Thoracic aorta (tissue), 2 donors: Measurements from ENCODE around the gene RSRC1. TPM values are rescaled to one million over a fixed set of nuclear protein-coding genes. Genes with fewer than 3 reads are reported as not detected.

Source experiments
- ATAC-seq: fragments of 150-250 bp; one replicate; pipeline ENCODE4 v1.8.0; 2017; ENCODE audit warnings: low read depth; ENCODE audit not compliant: insufficient number of reproducible peaks, low FRiP score
- DNase-seq: peaks from one replicate; pipeline ENCODE4 v3.0.0-alpha.2; 2020; ENCODE audit warnings: low spot score
- H3K27ac ChIP-seq, 2 donors: fragments of 200-600 bp; sonication (generic); 1 replicate in 1 of 2; 2 replicates in 1 of 2; pipeline ENCODE4 v1.5.1; 2016; ENCODE audit warnings: mild to moderate bottlenecking in 2 of 2, moderate library complexity in 2 of 2
- H3K27me3 ChIP-seq: fragments of 200-600 bp; sonication (generic); replicated peaks from 2 replicates; pipeline ENCODE4 v1.6.0; 2016; ENCODE audit warnings: mild to moderate bottlenecking; ENCODE audit not compliant: insufficient read depth
- H3K36me3 ChIP-seq: fragments of 200-600 bp; sonication (generic); one replicate; pipeline ENCODE4 v1.5.1; 2016
- H3K4me1 ChIP-seq, 2 donors: fragments of 200-600 bp; sonication (generic); 1 replicate in 1 of 2; 2 replicates in 1 of 2; pipeline versions ENCODE4 v1.5.1 to v1.6.0; 2016; ENCODE audit warnings: low read depth in 2 of 2, mild to moderate bottlenecking in 1 of 2; ENCODE audit not compliant: control insufficient read depth in 1 of 2
- H3K4me3 ChIP-seq: fragments of 200-600 bp; sonication (generic); 2 replicates; pipeline ENCODE4 v1.5.1; 2016; ENCODE audit warnings: mild to moderate bottlenecking
- H3K9me3 ChIP-seq: fragments of 200-600 bp; sonication (generic); 2 replicates; pipeline ENCODE4 v1.5.1; 2016
- total RNA-seq, 2 donors: library from RNA; depleted of rRNA; stranded (reverse); fragments of >200 nt; gene quantifications; one replicate each; pipeline versions ENCODE4 v1.1.0 to v1.2.3, GENCODE V29; 2016
- TF ChIP-seq, protein P1 (sequence below): fragments of 200-600 bp; sonication (generic); IDR thresholded peaks from one replicate; pipeline ENCODE4 v1.5.1; 2019; ENCODE audit warnings: antibody characterized with exemption

The RSRC1 gene
- total RNA-seq, 2 donors from 2014 or later: 26.6 to 39.5 TPM

DNA sequence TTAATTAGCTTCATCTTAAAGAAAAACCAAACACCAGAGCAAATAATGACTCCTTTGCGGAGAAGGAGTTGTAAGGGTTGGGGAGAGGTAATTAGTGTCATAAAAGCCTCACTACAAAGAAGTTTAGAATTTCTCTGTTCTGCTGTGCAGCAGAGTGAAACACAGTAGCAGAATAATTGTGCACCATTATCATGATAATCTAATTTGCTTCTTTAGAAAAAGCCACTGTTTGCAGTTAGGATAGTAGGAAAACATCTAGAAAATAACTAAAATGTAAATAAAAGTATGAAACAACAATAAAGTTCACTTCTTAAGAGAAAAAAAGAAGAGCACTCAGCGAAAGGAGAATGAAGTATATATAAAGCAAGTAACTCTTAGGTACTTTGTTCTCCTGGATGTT is 9.2 kb upstream of the RSRC1 start:
- Histone ChIP-seq H3K4me1 (peaks cover 3 to 30% of the 10 kb centered on the region in 2 donors), H3K4me3 (no peak overlapping the region), H3K27ac (no peak overlapping the region), H3K27me3 (peaks cover 52% of the 10 kb centered on the region), H3K9me3 (no peaks in the 10 kb centered on the region), H3K36me3 (no peaks in the 10 kb centered on the region)
- ATAC-seq (no peak), DNase-seq (no peak)
- TF ChIP-seq, protein P1, sequence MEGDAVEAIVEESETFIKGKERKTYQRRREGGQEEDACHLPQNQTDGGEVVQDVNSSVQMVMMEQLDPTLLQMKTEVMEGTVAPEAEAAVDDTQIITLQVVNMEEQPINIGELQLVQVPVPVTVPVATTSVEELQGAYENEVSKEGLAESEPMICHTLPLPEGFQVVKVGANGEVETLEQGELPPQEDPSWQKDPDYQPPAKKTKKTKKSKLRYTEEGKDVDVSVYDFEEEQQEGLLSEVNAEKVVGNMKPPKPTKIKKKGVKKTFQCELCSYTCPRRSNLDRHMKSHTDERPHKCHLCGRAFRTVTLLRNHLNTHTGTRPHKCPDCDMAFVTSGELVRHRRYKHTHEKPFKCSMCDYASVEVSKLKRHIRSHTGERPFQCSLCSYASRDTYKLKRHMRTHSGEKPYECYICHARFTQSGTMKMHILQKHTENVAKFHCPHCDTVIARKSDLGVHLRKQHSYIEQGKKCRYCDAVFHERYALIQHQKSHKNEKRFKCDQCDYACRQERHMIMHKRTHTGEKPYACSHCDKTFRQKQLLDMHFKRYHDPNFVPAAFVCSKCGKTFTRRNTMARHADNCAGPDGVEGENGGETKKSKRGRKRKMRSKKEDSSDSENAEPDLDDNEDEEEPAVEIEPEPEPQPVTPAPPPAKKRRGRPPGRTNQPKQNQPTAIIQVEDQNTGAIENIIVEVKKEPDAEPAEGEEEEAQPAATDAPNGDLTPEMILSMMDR: no peak

DNA sequence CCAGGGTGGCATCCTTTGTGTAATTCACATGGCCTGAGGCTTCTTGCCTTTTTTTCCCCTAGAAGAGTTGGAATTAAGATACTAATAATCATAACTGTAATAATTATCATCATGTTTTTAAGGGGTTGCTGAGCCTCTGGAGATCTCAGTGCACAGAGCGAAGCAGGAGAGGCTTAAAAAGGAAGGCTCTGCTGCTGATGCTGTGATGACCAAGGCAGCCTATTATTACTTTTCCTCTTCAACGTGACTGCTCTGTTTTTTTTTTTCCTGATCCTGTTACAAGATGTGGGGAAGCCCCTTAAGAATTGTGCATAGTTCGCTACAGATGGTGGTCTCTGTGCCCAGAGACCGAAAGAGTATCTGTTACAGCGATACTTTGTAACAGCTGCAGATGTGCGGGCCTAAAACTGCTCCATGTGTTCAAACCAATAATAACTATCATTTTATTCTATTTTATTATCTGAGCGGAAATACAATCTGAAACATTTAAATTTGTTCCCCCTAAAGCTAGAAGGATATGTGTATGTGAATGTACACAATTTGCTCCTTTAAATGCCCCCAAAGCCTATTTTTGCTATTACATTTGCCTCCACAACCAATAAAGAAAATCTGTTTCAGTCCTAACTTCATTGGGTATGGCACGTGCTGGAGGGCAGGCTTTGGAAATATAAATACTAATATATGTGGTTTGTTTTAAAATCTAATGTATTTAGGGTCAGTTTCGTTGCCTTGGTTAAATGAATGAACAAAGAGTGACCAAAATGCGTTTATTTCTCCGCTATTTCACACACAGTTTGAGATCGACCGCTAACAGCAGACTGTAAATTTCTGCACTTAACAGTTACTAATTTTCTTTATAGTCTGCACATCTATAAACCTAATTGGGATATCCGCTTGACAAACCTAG is 8.3 kb upstream of the RSRC1 start:
- no peak for ATAC-seq
- no peak for DNase-seq
- no peaks in the 10 kb centered on the region for H3K9me3 ChIP-seq
- no peak overlapping the region for H3K4me3 ChIP-seq
- H3K4me1 ChIP-seq: peaks cover 3 to 39% of the 10 kb centered on the region in 2 donors
- no peak overlapping the region for H3K27ac ChIP-seq
- peaks cover 45% of the 10 kb centered on the region for H3K27me3 ChIP-seq
- TF ChIP-seq, protein P1: no peak
- H3K36me3 ChIP-seq: no peaks in the 10 kb centered on the region

DNA sequence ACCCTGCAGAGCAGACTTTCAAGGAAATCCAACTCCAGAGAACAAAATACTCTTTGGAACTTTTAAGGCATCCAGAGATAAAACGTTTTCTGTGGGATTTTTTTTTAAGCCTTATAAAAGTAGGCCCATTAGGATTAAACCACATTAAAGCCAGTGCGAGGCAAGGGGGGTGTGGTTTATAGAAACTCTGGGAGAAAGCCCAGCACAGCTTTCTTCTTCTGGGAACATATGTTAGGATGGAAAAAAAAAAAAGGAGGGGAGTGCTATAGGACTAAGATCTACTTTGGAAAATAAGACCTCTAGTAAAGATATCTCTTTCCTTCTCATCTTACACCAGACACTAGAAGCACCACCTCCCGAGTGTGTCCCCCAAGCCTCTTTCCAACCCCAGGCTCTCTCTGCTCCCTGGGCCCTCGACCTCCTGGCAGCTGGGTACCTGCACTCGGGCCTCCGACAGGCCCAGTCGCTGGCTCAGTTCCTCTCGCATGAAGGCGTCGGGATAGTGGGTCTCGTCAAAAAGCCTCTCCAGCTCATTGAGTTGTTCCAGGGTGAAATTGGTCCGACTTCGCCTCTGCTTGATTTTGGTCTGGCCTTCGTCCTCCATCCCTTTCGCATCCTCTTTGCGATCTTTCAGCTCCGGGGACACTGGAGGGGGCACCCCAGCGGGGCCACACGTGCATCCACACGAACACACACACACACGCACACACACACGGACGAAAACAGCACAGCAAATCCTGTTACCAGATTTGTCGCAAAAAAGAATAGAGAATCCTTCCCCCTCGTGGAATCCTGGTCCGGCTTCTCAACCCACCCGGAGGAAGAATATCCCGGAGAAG is 7.4 kb upstream of the RSRC1 start:
- DNase-seq (no peak), ATAC-seq (no peak)
- Histone ChIP-seq H3K4me1 (peaks cover 3 to 47% of the 10 kb centered on the region in 2 donors), H3K27me3 (peaks cover 45% of the 10 kb centered on the region), H3K9me3 (no peaks in the 10 kb centered on the region), H3K4me3 (peak overlapping the region; percentile 55), H3K36me3 (no peaks in the 10 kb centered on the region), H3K27ac (no peak overlapping the region)
- TF ChIP-seq, protein P1: no peak

DNA sequence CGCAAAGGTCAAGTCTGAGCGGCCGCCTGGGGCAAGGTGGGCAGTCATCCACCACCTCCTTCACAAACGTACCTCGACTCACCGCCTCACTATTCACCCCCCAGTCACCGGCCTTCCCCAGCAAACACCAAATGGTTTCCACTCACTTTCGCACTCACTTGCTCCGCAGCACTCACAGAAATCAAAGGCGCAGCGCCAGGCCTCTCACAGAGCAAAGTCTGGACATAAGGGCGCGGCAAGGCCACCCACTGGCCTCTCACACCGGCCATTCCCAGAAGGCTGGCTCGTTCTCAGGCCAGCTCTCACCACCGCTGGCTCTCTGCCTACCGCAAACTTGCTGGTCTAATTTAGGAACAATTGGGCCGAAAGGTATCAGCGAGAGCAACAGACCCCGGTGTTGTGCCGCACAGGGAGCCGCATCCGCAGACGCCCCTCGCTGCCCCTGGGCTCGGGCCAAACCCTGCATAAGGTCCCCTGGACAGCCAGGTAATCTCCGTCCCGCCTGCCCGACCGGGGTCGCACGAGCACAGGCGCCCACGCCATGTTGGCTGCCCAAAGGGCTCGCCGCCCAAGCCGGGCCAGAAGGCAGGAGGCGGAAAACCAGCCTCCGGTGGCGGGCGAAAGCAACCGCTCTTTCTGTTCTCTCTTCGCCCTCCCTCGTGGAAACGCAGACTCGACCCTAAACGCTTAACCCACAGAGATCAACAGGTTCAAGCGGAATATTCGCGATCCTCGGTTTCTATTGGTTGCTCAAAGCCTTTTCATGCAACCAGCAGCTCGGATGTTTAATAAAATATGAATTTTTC is 6.6 kb upstream of the RSRC1 start:
- Histone ChIP-seq H3K36me3 (no peaks in the 10 kb centered on the region), H3K27me3 (peaks cover 43% of the 10 kb centered on the region), H3K4me3 (peak overlapping the region; percentile 55), H3K27ac (no peak overlapping the region), H3K9me3 (no peaks in the 10 kb centered on the region), H3K4me1 (peaks cover 0 to 39% of the 10 kb centered on the region in 2 donors)
- ATAC-seq (no peak), DNase-seq (no peak)
- TF ChIP-seq, protein P1: no peak
